Inflammatory macrophage treated with lipopolysaccharide for 4 hours (primary cell): Measurements from ENCODE around the gene SHQ1.
A peak's percentile ranks its signal among the peaks of the same experiment; 100 is the strongest.

Experiments used
- DNase-seq: peaks from one replicate; pipeline ENCODE4 v3.0.0-alpha.2; 2020

SHQ1 gene

GRCh38 chr3:72847282-72847681 lies 963 bp downstream of the SHQ1 start:
- DNase-seq = no peak

GRCh38 chr3:72846166-72846565 lies 2.1 kb downstream of the SHQ1 start:
- no peak for DNase-seq

GRCh38 chr3:72844436-72844993 lies 3.7 kb downstream of the SHQ1 start:
- DNase-seq = peak; percentile 13

- no peak for DNase-seq
Observed at GRCh38 chr3:72839057-72839456, 9.2 kb downstream of the SHQ1 start.

- DNase-seq = no peak
Observed at GRCh38 chr3:72836923-72837322, 11.3 kb downstream of the SHQ1 start.

GRCh38 chr3:72836416-72836815 lies 11.8 kb downstream of the SHQ1 start:
- peak; percentile 5 for DNase-seq

- DNase-seq = no peak
Observed at GRCh38 chr3:72830452-72831223, 17.6 kb downstream of the SHQ1 start.

- DNase-seq = no peak
Observed at GRCh38 chr3:72829701-72830100, 18.5 kb downstream of the SHQ1 start.

GRCh38 chr3:72821161-72821781 lies 27.0 kb downstream of the SHQ1 start:
- DNase-seq = peak; percentile 19

GRCh38 chr3:72820415-72820814 lies 27.8 kb downstream of the SHQ1 start:
- peak; percentile 62 for DNase-seq

GRCh38 chr3:72818905-72819304 lies 29.3 kb downstream of the SHQ1 start:
- peak; percentile 93 for DNase-seq

GRCh38 chr3:72818092-72818773 lies 30.0 kb downstream of the SHQ1 start:
- DNase-seq = peak; percentile 43

GRCh38 chr3:72816862-72817355 lies 31.3 kb downstream of the SHQ1 start:
- DNase-seq = peak; percentile 21

GRCh38 chr3:72814308-72814707 lies 33.9 kb downstream of the SHQ1 start:
- DNase-seq = no peak

GRCh38 chr3:72812201-72812600 lies 36.0 kb downstream of the SHQ1 start:
- no peak for DNase-seq

GRCh38 chr3:72811571-72811970 lies 36.7 kb downstream of the SHQ1 start:
- no peak for DNase-seq

- no peak for DNase-seq
Observed at GRCh38 chr3:72810659-72811434, 37.4 kb downstream of the SHQ1 start.

GRCh38 chr3:72810063-72810462 lies 38.2 kb downstream of the SHQ1 start:
- no peak for DNase-seq

GRCh38 chr3:72804361-72804760 lies 43.9 kb downstream of the SHQ1 start:
- no peak for DNase-seq

- no peak for DNase-seq
Observed at GRCh38 chr3:72803573-72803972, 44.7 kb downstream of the SHQ1 start.

- no peak for DNase-seq
Observed at GRCh38 chr3:72802001-72802400, 46.2 kb downstream of the SHQ1 start.

GRCh38 chr3:72800869-72801268 lies 47.4 kb downstream of the SHQ1 start:
- peak; percentile 15 for DNase-seq
